Measurements from ENCODE around the gene TRMT2A. TPM values are rescaled to one million over a fixed set of nuclear protein-coding genes. Genes with fewer than 3 reads are reported as not detected.

TRMT2A gene
- 50.3 and 52.8 TPM in 2 replicates for total RNA-seq

GRCh38 chr22:20116951-20117632 lies at the start of gene TRMT2A:
Gene TRMT2A, minus strand, starts transcription at chr22:20117226. Its CDS starts 320 bp downstream, at chr22:20116906.

GRCh38 chr22:20150381-20151275 lies 33.6 kb upstream of the TRMT2A start, which contains the start of gene CCDC188:
Gene CCDC188, minus strand, starts transcription at chr22:20151055. Its CDS starts 69 bp downstream, at chr22:20150986.

GRCh38 chr22:20131597-20131858 lies 14.5 kb upstream of the TRMT2A start, which contains the start of gene ZDHHC8:
Gene ZDHHC8, plus strand, starts transcription at chr22:20131804. Its CDS starts 144 bp downstream, at chr22:20131948.

GRCh38 chr22:20115691-20116375 lies 1.2 kb downstream of the TRMT2A start, which contains the start of gene RANBP1:
Gene RANBP1, plus strand, starts transcription at chr22:20116104. Its CDS starts 81 bp downstream, at chr22:20116185.

GRCh38 chr22:20079745-20080444 lies 37.1 kb downstream of the TRMT2A start, which contains the start of gene DGCR8:
Gene DGCR8, plus strand, starts transcription at chr22:20080241. Its CDS starts 5,723 bp downstream, at chr22:20085964.

Small RNA genes lying within 50 kb of the gene (small RNA-seq; reads per million reads assigned to genes)
- gene MIR6816 (0.25 reads per million), gene RF00017 (not detected), gene RF00599 (not detected)

Other genes starting within 250 kb of the TRMT2A start
- 86.4 and 136 TPM in 2 replicates for gene COMT, start 175.5 kb downstream of the TRMT2A start, total RNA-seq
- 20.9 and 31.3 TPM in 2 replicates for gene TXNRD2, start 175.4 kb downstream of the TRMT2A start, total RNA-seq
- 2.6 and 3.3 TPM in 2 replicates for gene ARVCF, start 100.4 kb downstream of the TRMT2A start, total RNA-seq
- gene TANGO2, start 96.1 kb downstream of the TRMT2A start, total RNA-seq = 28.7 and 31.5 TPM in 2 replicates
- 17.6 and 30.1 TPM in 2 replicates for gene DGCR8, start 37.0 kb downstream of the TRMT2A start, total RNA-seq
- 221 and 271 TPM in 2 replicates for gene RANBP1, start 1.1 kb downstream of the TRMT2A start, total RNA-seq
- 9.6 and 14.9 TPM in 2 replicates for gene ZDHHC8, start 14.6 kb upstream of the TRMT2A start, total RNA-seq
- gene CCDC188, start 33.8 kb upstream of the TRMT2A start, total RNA-seq = 0.37 and 2.2 TPM in 2 replicates
- 0.59 TPM in 1 of 2 replicates, not detected in the other for gene RTN4R, start 151.1 kb upstream of the TRMT2A start, total RNA-seq
- gene DGCR6L, start 202.8 kb upstream of the TRMT2A start, total RNA-seq = 35.0 and 41.5 TPM in 2 replicates